ENCODE measurements around the gene DYRK3. TPM values are rescaled to one million over a fixed set of nuclear protein-coding genes. Genes with fewer than 3 reads are reported as not detected.

The DYRK3 gene
- polyA plus RNA-seq, 1 donor (not counting 4 experiments of a cell fraction or from before 2014, with no cell fraction given), result 15.0 TPM

DNA sequence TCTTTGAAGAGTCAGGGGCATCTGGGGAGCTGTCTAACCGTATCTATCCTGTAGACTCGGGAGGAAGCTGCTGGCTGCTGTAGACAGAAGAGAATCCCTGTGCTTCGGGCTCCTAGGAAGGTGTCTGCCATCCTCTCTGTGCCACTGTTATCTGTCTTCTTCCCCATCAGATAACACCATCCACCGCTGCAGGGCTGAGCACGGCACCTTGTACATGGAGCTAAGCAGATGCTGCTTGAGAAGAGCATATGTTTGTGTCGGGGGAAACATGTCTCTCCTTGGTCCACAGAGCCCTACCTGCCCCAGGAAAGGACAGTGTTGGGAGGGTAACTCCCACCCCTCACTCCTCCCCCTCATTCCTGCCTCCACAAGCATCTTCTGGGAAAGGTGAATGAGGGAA lies 48.0 kb downstream of the DYRK3 start:
- Histone ChIP-seq H3K79me2 (ENCODE audit: control insufficient read depth, insufficient read depth, low read length) (peaks cover 30% of the 10 kb centered on the region), H3K4me3 (ENCODE audit: control insufficient read depth in 2 of 3, extremely low read depth in 1 of 3, insufficient read depth in 2 of 3, low read depth in 1 of 3, low read length in 3 of 3) (no peak overlapping the region), H3K4me1 (ENCODE audit: control insufficient read depth, extremely low read depth, insufficient read depth, low read length) (peaks cover 20% of the 10 kb centered on the region), H2AFZ (ENCODE audit: control insufficient read depth, low read length) (no peak overlapping the region), H4K20me1 (ENCODE audit: control insufficient read depth, extremely low read depth, insufficient read depth, low read length) (peaks cover 14% of the 10 kb centered on the region), H3K4me2 (ENCODE audit: control insufficient read depth, extremely low read depth, insufficient read depth, low read depth, low read length) (no peak overlapping the region), H3K27ac (ENCODE audit: control insufficient read depth, insufficient read depth, low read length) (no peak overlapping the region), H3K9ac (ENCODE audit: control insufficient read depth, extremely low read depth, insufficient read depth, low read length) (no peak overlapping the region), H3K9me1 (ENCODE audit: control insufficient read depth, extremely low read depth, insufficient read depth, low read length) (peaks cover 2% of the 10 kb centered on the region), H3K36me3 (ENCODE audit: control insufficient read depth in 2 of 2, extremely low read depth in 1 of 2, insufficient read depth in 2 of 2, low read length in 2 of 2) (peaks cover 0 to 2% of the 10 kb centered on the region in 2 experiments), H3K9me3 (ENCODE audit: control insufficient read depth, low read depth, low read length) (no peaks in the 10 kb centered on the region), H3K27me3 (ENCODE audit: control insufficient read depth, extremely low read depth, insufficient read depth, low read length) (peaks cover 10% of the 10 kb centered on the region)
- TF ChIP-seq, protein P1, sequence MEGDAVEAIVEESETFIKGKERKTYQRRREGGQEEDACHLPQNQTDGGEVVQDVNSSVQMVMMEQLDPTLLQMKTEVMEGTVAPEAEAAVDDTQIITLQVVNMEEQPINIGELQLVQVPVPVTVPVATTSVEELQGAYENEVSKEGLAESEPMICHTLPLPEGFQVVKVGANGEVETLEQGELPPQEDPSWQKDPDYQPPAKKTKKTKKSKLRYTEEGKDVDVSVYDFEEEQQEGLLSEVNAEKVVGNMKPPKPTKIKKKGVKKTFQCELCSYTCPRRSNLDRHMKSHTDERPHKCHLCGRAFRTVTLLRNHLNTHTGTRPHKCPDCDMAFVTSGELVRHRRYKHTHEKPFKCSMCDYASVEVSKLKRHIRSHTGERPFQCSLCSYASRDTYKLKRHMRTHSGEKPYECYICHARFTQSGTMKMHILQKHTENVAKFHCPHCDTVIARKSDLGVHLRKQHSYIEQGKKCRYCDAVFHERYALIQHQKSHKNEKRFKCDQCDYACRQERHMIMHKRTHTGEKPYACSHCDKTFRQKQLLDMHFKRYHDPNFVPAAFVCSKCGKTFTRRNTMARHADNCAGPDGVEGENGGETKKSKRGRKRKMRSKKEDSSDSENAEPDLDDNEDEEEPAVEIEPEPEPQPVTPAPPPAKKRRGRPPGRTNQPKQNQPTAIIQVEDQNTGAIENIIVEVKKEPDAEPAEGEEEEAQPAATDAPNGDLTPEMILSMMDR (optimal IDR thresholded peaks at IDR 0.05 in 1 of 3, IDR thresholded peaks at IDR 0.05 in 1 of 3, conservative IDR thresholded peaks at IDR 0.05 in 1 of 3; ENCODE audit: extremely low read depth in 1 of 3, insufficient read depth in 2 of 3, low read length in 3 of 3), result no peak
- TF ChIP-seq EZH2 (IDR thresholded peaks at IDR 0.05; ENCODE audit: low read length), result no peak
- no peak for FAIRE-seq
- DNase-seq (ENCODE audit: low read depth, low spot score), result no peak
- dilution Hi-C loops (cut with MboI; ENCODE audit: extremely low pct_ligation_motif_present, low sequenced_read_pairs), result no loop called here

GRCh38 chr1:206684003-206684402 lies 48.7 kb downstream of the DYRK3 start:
- Histone ChIP-seq H3K4me1 (ENCODE audit: control insufficient read depth, extremely low read depth, insufficient read depth, low read length) (peaks cover 24% of the 10 kb centered on the region), H3K9ac (ENCODE audit: control insufficient read depth, extremely low read depth, insufficient read depth, low read length) (no peak overlapping the region), H3K36me3 (ENCODE audit: control insufficient read depth in 2 of 2, extremely low read depth in 1 of 2, insufficient read depth in 2 of 2, low read length in 2 of 2) (peaks cover 0 to 2% of the 10 kb centered on the region in 2 experiments), H2AFZ (ENCODE audit: control insufficient read depth, low read length) (no peak overlapping the region), H3K27me3 (ENCODE audit: control insufficient read depth, extremely low read depth, insufficient read depth, low read length) (peaks cover 10% of the 10 kb centered on the region), H3K79me2 (ENCODE audit: control insufficient read depth, insufficient read depth, low read length) (peaks cover 37% of the 10 kb centered on the region), H3K27ac (ENCODE audit: control insufficient read depth, insufficient read depth, low read length) (no peak overlapping the region), H3K9me1 (ENCODE audit: control insufficient read depth, extremely low read depth, insufficient read depth, low read length) (peaks cover 2% of the 10 kb centered on the region), H3K4me2 (ENCODE audit: control insufficient read depth, extremely low read depth, insufficient read depth, low read depth, low read length) (peak overlapping the region; percentile 96), H4K20me1 (ENCODE audit: control insufficient read depth, extremely low read depth, insufficient read depth, low read length) (peaks cover 18% of the 10 kb centered on the region), H3K9me3 (ENCODE audit: control insufficient read depth, low read depth, low read length) (no peaks in the 10 kb centered on the region), H3K4me3 (ENCODE audit: control insufficient read depth in 2 of 3, extremely low read depth in 1 of 3, insufficient read depth in 2 of 3, low read depth in 1 of 3, low read length in 3 of 3) (peak overlapping the region in 1 of 3 experiments; percentile 62)
- DNase-seq (ENCODE audit: low read depth, low spot score), result no peak
- no peak for FAIRE-seq
- dilution Hi-C loops (cut with MboI; ENCODE audit: extremely low pct_ligation_motif_present, low sequenced_read_pairs), result no loop called here
- TF ChIP-seq, protein P1 (optimal IDR thresholded peaks at IDR 0.05 in 1 of 3, IDR thresholded peaks at IDR 0.05 in 1 of 3, conservative IDR thresholded peaks at IDR 0.05 in 1 of 3; ENCODE audit: extremely low read depth in 1 of 3, insufficient read depth in 2 of 3, low read length in 3 of 3), result no peak
- no peak for TF ChIP-seq EZH2 (IDR thresholded peaks at IDR 0.05; ENCODE audit: low read length)

Data from keratinocyte (primary cell).